Mesangial cell (primary cell): ENCODE results near the gene PRODH2. TPM values are rescaled to one million over a fixed set of nuclear protein-coding genes. Genes with fewer than 3 reads are reported as not detected.

ENCODE experiments used
- total RNA-seq: library from RNA; depleted of rRNA; stranded (reverse); fragments of >200 nt; gene quantifications from 2 replicates; pipeline ENCODE4 v1.2.3, GENCODE V29; 2015

The PRODH2 gene, protein sequence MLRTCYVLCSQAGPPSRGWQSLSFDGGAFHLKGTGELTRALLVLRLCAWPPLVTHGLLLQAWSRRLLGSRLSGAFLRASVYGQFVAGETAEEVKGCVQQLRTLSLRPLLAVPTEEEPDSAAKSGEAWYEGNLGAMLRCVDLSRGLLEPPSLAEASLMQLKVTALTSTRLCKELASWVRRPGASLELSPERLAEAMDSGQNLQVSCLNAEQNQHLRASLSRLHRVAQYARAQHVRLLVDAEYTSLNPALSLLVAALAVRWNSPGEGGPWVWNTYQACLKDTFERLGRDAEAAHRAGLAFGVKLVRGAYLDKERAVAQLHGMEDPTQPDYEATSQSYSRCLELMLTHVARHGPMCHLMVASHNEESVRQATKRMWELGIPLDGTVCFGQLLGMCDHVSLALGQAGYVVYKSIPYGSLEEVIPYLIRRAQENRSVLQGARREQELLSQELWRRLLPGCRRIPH
- total RNA-seq = not detected in 2 replicates

DNA sequence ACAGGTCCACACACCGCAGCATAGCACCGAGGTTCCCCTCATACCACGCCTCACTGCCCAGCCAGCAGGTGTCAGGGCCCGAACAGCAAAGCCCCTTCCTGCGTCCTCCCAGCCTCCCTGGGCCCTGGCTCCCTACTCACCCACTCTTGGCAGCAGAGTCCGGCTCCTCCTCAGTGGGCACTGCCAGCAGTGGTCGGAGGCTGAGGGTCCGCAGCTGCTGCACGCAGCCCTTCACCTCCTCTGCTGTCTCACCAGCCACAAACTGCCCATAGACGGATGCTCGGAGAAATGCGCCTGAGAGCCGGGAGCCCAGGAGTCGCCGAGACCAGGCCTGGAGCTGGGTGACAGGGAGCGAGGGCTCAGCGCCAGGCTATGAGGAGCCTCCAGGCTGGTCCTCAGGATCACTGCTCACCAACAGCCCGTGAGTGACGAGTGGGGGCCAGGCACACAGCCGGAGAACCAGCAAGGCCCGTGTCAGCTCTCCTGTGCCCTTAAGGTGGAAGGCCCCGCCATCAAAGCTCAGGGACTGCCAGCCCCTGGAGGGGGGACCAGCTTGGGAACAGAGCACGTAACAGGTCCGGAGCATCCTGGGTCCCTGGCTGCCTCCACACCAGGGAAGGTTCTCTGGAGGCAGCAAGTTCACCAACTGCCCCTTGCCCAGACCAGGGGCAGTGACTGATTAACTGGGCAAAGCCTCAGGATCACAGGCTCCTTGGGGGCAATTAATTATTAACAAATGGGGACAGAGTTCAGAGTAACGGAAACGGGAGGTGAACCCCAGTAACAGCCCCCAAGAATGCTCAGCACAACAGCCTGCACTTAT lies at the start of gene PRODH2:
TSS of gene PRODH2 (minus strand) at position 626 of the 823 bp plus-strand sequence. CDS start at position 586, 40 bp downstream.

DNA sequence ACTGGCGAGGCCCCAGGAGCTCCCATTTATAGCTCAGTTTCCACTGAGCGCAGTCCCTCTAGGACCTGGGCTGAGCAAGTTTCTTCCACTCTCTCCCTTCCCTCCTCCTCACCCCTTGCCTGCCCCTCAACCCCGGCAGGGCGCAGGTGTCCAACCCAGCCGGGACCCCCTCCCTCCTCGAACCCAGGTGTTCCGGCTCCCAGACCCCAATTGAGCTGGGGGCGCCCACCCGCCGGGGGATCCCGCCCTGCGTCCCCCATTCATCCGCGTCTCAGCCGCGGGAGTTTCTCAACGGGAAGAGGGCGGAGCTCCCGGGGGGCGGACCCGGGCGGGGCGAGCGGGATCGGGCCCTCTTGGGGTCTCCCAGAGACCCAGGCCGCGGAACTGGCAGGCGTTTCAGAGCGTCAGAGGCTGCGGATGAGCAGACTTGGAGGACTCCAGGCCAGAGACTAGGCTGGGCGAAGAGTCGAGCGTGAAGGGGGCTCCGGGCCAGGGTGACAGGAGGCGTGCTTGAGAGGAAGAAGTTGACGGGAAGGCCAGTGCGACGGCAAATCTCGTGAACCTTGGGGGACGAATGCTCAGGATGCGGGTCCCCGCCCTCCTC lies 44.0 kb upstream of the PRODH2 start, which contains the start of gene KIRREL2:
TSS of gene KIRREL2 (plus strand) at position 366 of the 604 bp plus-strand sequence. CDS start at position 575, 209 bp downstream.

GRCh38 chr19:35852029-35852780 lies 39.6 kb upstream of the PRODH2 start, which contains the start of gene NPHS1:
Gene NPHS1, minus strand, starts transcription at chr19:35852504. Its CDS starts 667 bp downstream, at chr19:35851837.

DNA sequence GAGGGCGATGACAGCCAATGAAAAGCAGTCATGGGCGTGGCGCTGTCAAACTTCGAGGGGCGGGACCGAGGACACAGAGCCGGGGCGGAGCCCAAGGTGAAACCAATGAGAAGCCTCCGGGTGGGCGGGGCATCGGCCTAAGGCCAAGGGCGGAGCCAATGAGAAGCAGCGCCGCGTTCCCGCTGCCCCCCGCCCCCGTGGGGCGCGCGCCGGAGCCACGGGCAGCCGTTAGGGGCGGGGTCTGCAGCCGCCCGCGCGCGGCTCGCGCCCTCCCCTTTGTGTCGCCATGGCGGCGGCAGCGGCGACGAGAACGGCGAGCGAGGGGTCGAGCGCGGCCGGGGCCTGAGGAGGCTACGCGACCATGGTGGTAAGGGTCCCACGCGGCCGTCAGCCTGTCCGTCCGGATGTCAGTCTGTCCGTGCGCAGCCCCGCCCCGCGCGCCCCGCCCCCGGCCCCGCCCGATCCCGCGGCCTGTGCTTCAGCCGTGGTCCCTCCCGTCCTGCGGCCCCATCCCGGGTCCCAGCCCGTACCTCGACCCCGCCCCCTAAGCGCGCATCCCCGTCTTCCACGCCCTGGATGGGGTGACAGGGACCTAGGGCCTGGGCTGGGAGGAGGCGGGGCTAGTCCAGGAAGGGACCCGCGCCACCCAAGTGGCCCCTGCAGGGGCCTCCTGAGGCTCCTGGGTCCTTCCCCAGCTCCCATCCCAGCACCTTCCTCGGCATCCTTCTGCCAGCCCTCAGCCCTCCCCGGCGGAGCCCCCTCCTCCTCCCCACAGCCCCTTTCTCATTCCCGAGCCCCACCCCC lies 37.1 kb downstream of the PRODH2 start, which contains the start of gene ARHGAP33:
TSS of gene ARHGAP33 (plus strand) at position 267 of the 804 bp plus-strand sequence. CDS start at position 362, 95 bp downstream.

DNA sequence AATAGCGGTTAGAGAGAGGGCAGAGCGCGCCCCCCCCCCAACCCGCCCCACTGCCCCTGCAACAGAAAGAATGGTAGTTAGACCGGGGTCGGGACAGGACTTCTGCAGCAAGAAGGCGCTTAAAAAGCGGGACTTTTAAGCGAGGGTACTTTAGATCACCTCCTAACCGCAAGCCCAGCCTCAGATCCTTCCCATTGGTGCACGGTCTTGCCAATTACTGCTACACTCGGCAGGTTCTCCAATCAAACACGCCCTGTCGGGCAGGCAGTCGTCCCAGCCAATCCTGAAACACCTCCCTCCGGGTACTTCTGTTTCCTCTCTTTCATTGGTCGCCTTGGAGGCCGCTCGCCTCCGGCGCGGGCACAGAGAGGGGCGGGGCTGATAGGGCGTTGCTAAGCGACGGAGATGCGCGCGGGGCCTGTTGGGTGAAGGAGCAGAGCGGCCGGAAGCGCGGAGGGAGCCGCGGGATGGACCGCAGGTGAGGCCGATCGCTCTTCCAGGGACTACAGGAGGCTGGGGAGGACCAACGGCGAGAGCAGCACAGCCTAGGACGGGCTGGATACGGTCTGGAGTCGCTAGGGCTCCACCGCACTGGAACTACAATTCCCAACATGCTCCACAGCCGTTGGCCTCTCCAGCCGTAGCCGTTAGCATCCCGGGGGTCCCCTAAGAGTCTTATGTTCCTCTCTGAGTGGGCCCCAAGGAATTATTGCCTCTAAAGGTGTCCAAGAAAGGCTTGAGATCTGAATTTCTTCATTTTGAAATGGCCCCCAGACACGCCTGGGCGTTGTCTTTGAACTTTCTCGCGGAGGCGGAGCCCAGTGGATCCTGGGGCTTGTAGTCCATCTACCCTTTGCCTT lies 54.7 kb downstream of the PRODH2 start, which contains the start of gene PROSER3:
TSS of gene PROSER3 (plus strand) at position 428 of the 860 bp plus-strand sequence. CDS start at position 468, 40 bp downstream.

DNA sequence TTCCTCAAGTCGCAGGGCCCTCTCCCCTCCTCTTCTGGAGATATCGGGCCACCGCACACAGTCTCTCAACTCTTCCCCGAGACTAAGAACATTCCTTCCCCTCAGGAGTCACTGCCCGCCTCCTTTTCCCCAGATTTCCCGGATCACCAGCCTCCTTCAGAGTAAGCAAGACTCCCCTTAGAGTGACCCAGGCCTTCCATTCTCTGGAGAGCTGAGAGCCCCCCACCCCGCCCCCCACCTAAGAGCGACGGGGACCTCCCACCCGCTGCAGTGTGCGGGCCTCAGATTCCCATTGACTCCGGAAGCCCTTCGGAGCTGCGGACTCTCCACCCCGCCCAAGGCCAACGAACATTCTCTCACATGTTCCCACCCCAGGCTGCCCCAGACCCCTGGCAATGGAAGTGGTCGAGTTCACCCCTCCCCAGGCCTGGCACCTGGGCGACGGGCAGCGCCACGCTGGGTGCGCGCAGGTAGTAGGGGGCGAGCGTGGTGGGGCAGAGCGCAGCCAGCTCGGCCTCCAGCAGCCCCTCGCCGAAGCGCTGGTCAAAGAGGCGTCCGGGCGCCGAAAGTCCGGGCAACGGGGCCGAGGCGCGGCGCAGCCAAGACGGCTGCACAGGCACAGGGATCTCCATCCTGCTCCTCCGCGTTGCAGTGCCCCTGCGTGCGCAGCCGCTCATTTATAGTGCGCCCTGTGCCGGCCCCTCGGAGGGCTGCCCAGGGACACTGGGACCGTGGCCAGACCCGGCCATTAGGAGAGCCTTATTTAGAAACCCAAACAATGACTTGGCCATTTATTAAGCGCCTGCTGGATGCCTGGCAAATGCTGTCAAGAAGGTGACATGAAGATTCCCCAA lies 56.0 kb downstream of the PRODH2 start, which contains the start of gene HSPB6:
TSS of gene HSPB6 (minus strand) at position 653 of the 854 bp plus-strand sequence. CDS start at position 632, 21 bp downstream.

Other genes starting within 250 kb of the PRODH2 start
- gene ATP4A, start 249.2 kb downstream of the PRODH2 start, total RNA-seq = not detected in 2 replicates
- gene PMIS2, start 226.7 kb downstream of the PRODH2 start, total RNA-seq = not detected in 2 replicates
- gene HAUS5, start 200.1 kb downstream of the PRODH2 start, total RNA-seq = 7.5 and 20.7 TPM in 2 replicates
- gene RBM42, start 183.8 kb downstream of the PRODH2 start, total RNA-seq = 79.6 and 99.4 TPM in 2 replicates
- gene ETV2, start 171.1 kb downstream of the PRODH2 start, total RNA-seq = 0.49 and 2.3 TPM in 2 replicates
- 474 TPM in 2 replicates for gene COX6B1, start 164.5 kb downstream of the PRODH2 start, total RNA-seq
- 0.16 TPM in 1 of 2 replicates, not detected in the other for gene UPK1A, start 146.3 kb downstream of the PRODH2 start, total RNA-seq
- gene ZBTB32, start 108.3 kb downstream of the PRODH2 start, total RNA-seq = not detected in 2 replicates
- gene KMT2B, start 94.8 kb downstream of the PRODH2 start, total RNA-seq = 10.9 and 17.2 TPM in 2 replicates
- 4.7 and 8.3 TPM in 2 replicates for gene IGFLR1, start 70.4 kb downstream of the PRODH2 start, total RNA-seq
- 5.4 and 9.0 TPM in 2 replicates for gene U2AF1L4, start 67.4 kb downstream of the PRODH2 start, total RNA-seq
- gene PSENEN, start 67.2 kb downstream of the PRODH2 start, total RNA-seq = 61.4 and 72.5 TPM in 2 replicates
- 7.6 and 11.9 TPM in 2 replicates for gene LIN37, start 64.3 kb downstream of the PRODH2 start, total RNA-seq
- 2.3 and 6.8 TPM in 2 replicates for gene HSPB6, start 55.8 kb downstream of the PRODH2 start, total RNA-seq
- gene PROSER3, start 54.7 kb downstream of the PRODH2 start, total RNA-seq = 13.4 and 22.7 TPM in 2 replicates
- gene ARHGAP33, start 37.3 kb downstream of the PRODH2 start, total RNA-seq = 8.4 and 14.8 TPM in 2 replicates
- 0.13 TPM in 1 of 2 replicates, not detected in the other for gene NPHS1, start 39.7 kb upstream of the PRODH2 start, total RNA-seq
- gene KIRREL2, start 44.1 kb upstream of the PRODH2 start, total RNA-seq = under 0.01 and 0.16 TPM in 2 replicates
- gene APLP1, start 55.7 kb upstream of the PRODH2 start, total RNA-seq = 9.8 and 33.7 TPM in 2 replicates
- 2.9 and 7.6 TPM in 2 replicates for gene NFKBID, start 87.7 kb upstream of the PRODH2 start, total RNA-seq
- 0.38 TPM in 1 of 2 replicates, not detected in the other for gene HCST, start 89.7 kb upstream of the PRODH2 start, total RNA-seq
- gene TYROBP, start 95.5 kb upstream of the PRODH2 start, total RNA-seq = not detected in 2 replicates
- 10.4 and 19.8 TPM in 2 replicates for gene LRFN3, start 123.5 kb upstream of the PRODH2 start, total RNA-seq
- 24.4 and 26.4 TPM in 2 replicates for gene SDHAF1, start 182.3 kb upstream of the PRODH2 start, total RNA-seq
- gene SYNE4, start 196.0 kb upstream of the PRODH2 start, total RNA-seq = 0.81 and 3.4 TPM in 2 replicates
- gene ALKBH6, start 201.4 kb upstream of the PRODH2 start, total RNA-seq = 22.9 and 33.4 TPM in 2 replicates
- gene CLIP3, start 220.0 kb upstream of the PRODH2 start, total RNA-seq = 2.6 and 31.9 TPM in 2 replicates
- gene THAP8, start 241.4 kb upstream of the PRODH2 start, total RNA-seq = 4.4 and 15.3 TPM in 2 replicates
- gene WDR62, start 242.1 kb upstream of the PRODH2 start, total RNA-seq = 1.8 and 22.5 TPM in 2 replicates